GM23248 (cell line): ENCODE measurements around the gene HBZ.

Experiments used
- EZH2 ChIP-seq: fragments of 200-600 bp; sonication (generic); IDR thresholded peaks from 2 replicates; pipeline ENCODE4 v1.6.1; 2018; ENCODE audit warnings: antibody characterized with exemption, mild to moderate bottlenecking; ENCODE audit not compliant: insufficient read depth, poor library complexity, severe bottlenecking
- EZH2phosphoT487 ChIP-seq: fragments of 200-600 bp; sonication (generic); IDR thresholded peaks from 2 replicates; pipeline ENCODE4 v1.6.1; 2018; ENCODE audit warnings: antibody characterized with exemption, moderate library complexity, mild to moderate bottlenecking, low read depth; ENCODE audit not compliant: insufficient read depth

DNA sequence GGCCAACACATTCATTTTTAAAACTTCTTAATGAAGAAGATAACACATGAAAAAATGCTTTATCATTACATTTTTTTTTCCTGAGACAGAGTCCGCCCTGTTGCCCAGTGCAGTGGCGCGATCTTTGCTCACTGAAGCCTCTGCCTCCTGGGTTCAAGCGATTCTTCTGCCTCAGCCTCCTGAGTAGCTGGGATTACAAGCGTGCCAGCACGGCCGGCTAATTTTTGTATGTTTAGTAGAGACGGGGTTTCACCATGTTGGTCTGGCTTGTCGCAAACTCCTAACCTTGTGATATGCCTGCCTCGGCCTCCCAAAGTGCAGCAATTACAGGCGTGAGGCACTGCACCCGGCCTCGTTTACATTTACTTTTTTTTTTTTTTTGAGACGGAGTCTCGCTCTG is 41.0 kb downstream of the HBZ start:
- TF ChIP-seq EZH2, result no peak
- TF ChIP-seq EZH2phosphoT487, result no peak
